Effector memory CD8-positive, alpha-beta T cell (primary cell): Measurements from ENCODE around the gene PLIN5.

ENCODE experiments used
- ATAC-seq: fragments of 150-1000 bp; cut with Tn5 transposase; replicated peaks from 2 replicates; pipeline ENCODE4 v1.10.0; 2021; ENCODE audit warnings: mild to moderate bottlenecking, moderate library complexity
- DNase-seq, 3 experiments: peaks; one replicate each; pipeline ENCODE4 v3.0.0; 2021
- H3K27ac Mint-ChIP-seq, 2 donors: one replicate each; pipeline ENCODE4 v1.8.0; 2022; ENCODE audit warnings: mild to moderate bottlenecking in 2 of 2, mixed read lengths in 2 of 2, moderate library complexity in 2 of 2
- H3K27me3 Mint-ChIP-seq, 2 donors: one replicate each; pipeline ENCODE4 v1.8.0; 2022; ENCODE audit warnings: mixed read lengths in 2 of 2
- H3K36me3 Mint-ChIP-seq: one replicate; pipeline ENCODE4 v1.8.0; 2022; ENCODE audit warnings: mild to moderate bottlenecking, moderate library complexity, mixed read lengths; ENCODE audit not compliant: insufficient read depth
- H3K4me1 Mint-ChIP-seq, 2 donors: one replicate each; pipeline ENCODE4 v1.8.0; 2022; ENCODE audit warnings: low read depth in 2 of 2, mixed read lengths in 2 of 2
- H3K4me3 Mint-ChIP-seq, 2 donors: one replicate each; pipeline ENCODE4 v1.8.0; 2022; ENCODE audit warnings: mild to moderate bottlenecking in 2 of 2, mixed read lengths in 2 of 2, moderate library complexity in 2 of 2
- H3K9me3 Mint-ChIP-seq, 2 donors: one replicate each; pipeline ENCODE4 v1.8.0; 2022; ENCODE audit warnings: mixed read lengths in 2 of 2

The PLIN5 gene

DNA sequence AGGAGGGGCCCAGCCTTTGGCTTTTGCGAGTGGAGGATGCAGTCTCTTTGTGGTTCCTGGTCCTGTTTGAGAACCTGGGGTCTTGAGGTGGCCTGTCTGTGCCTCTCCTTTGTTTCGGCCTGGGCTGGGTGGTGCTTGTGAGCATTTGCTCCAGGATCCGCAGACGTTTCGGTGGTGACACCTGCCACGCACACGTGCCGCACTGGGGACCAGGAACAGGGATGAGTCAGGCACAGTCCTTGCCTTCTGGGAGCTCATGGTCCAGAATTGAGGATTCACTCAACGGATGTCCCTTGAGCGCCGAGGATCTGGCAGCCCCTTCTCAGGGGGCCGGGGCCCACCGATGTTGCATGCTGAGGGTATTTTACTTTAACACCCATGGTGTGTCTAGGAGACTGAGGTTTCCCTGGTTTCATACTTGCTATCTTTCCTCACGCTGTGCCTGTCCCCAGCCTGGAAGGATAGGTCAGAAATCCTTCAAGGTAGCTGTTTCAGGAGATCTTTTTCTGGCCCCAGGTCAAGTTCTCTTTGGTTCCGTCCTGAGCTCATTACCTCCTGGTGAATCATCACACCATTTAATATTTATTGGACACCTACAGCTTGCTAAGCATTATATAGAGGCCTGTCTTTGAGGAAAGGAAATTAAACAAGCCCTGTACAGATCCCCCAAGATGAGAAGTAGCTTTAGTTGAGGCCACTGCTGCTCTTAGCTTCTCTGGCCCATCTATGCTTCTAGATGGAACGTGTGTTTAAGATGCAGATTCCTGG, 57.8 kb downstream of the PLIN5 start:
- Mint-ChIP-seq H3K36me3 (peaks cover 29% of the 10 kb centered on the region), H3K27me3 (no peaks in the 10 kb centered on the region), H3K27ac (no peak overlapping the region), H3K4me3 (no peak overlapping the region), H3K9me3 (no peaks in the 10 kb centered on the region), H3K4me1 (peaks cover 15 to 16% of the 10 kb centered on the region in 2 donors)
- ATAC-seq (no peak), DNase-seq (no peak)

DNA sequence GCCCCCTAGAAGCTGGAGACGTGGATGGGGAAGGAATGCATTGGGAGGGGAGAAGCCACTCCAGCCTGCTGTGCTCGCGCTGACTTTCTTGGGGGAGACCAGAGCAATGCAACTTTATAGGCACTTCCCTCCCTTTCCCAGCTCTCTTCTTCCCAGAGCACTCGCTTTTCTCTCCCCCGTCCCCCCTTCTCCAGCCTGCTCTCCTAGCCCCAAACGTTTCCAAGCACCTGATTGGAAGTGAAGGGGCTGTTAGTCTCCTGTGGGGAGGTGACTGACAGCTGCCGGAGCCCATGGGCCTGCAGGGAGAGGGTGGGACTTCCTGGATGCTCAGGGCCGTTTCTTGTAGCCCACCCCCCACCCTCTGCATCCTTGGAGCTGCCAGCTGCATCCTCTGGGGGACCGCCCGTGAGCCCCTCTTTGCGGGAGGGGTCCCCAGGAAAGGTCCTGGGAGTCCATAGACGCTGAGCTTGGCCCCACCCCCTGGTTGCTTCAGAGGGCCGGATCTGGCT, 60.5 kb downstream of the PLIN5 start:
- Mint-ChIP-seq H3K27ac (peak overlapping the region in 1 of 2 donors; percentile 20), H3K36me3 (peaks cover 20% of the 10 kb centered on the region), H3K27me3 (no peaks in the 10 kb centered on the region), H3K4me1 (peaks cover 19 to 21% of the 10 kb centered on the region in 2 donors), H3K4me3 (peak overlapping the region in 1 of 2 donors; percentile 72), H3K9me3 (no peaks in the 10 kb centered on the region)
- DNase-seq (no peak), ATAC-seq (no peak)

DNA sequence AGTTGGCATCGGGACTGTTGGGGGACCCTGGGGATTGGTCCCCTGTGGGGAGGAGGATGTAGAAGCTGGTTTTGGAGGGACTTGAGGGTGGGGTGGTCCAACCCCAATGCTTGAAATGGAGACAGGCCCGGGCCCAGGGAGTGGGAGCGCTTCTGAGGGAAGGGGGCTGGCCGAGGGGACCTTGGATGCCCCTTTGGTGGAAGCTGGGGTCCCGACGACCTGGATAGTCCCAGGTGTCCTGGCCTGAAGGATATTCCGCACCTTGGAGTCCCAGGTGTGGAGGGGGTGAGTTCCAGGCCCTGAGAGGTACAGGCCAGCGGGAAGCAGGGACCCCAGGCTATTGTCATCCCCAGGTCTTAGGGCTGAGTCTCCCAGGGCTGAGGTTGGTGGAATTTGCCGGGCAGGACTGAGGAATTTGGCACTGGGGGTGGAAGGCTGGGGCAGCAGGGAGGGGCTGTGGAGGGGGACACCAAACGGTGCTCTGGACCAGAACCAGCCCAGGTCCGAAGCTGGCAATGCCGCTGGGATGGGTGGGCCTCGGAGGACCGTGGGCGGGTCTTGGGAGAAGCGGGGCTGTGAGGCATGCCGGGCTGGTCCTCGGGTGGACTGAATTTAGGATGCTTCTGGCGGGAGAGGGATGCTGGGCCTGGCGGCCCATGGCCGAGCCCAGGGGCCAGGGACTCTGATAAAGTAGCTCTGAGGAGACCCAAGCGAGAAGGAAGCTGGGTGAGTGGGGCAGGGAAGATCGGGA, 61.1 kb downstream of the PLIN5 start:
- ATAC-seq (no peak), DNase-seq (no peak)
- Mint-ChIP-seq H3K36me3 (peaks cover 17% of the 10 kb centered on the region), H3K27me3 (no peaks in the 10 kb centered on the region), H3K4me1 (peaks cover 19 to 21% of the 10 kb centered on the region in 2 donors), H3K27ac (peak overlapping the region; percentile 81 to 82), H3K9me3 (no peaks in the 10 kb centered on the region), H3K4me3 (peak overlapping the region in 1 of 2 donors; percentile 72)

GRCh38 chr19:4473011-4473762, 61.8 kb downstream of the PLIN5 start:
- H3K27me3 Mint-ChIP-seq, result no peaks in the 10 kb centered on the region
- H3K4me1 Mint-ChIP-seq, result peaks cover 19 to 21% of the 10 kb centered on the region in 2 donors
- DNase-seq (no peak), ATAC-seq (no peak)
- peak overlapping the region; percentile 81 to 82 for H3K27ac Mint-ChIP-seq
- peak overlapping the region in 1 of 2 donors; percentile 72 for H3K4me3 Mint-ChIP-seq
- H3K9me3 Mint-ChIP-seq, result no peaks in the 10 kb centered on the region
- H3K36me3 Mint-ChIP-seq, result peaks cover 10% of the 10 kb centered on the region
